H4 (cell line): ENCODE measurements around the gene KCNIP3. TPM values are rescaled to one million over a fixed set of nuclear protein-coding genes. Genes with fewer than 3 reads are reported as not detected.

ENCODE experiments used
- DNase-seq: peaks from one replicate; pipeline ENCODE4 v3.0.0-alpha.2; 2015; ENCODE audit warnings: low spot score
- total RNA-seq: library from RNA; depleted of rRNA; stranded (reverse); fragments of >200 nt; shearing (Covaris generic); gene quantifications from 2 replicates; pipeline ENCODE4 v1.2.3, GENCODE V29; 2014

KCNIP3 gene
- total RNA-seq, 1 experiment from 2014 or later: 4.3 TPM

GRCh38 chr2:95312543-95313201 lies 15.5 kb downstream of the KCNIP3 start:
- no peak for DNase-seq

- no peak for DNase-seq
Measured at GRCh38 chr2:95313296-95314131, 16.4 kb downstream of the KCNIP3 start.

GRCh38 chr2:95314598-95314963 lies 17.4 kb downstream of the KCNIP3 start:
- DNase-seq: no peak

- DNase-seq: peak; percentile 29
Measured at GRCh38 chr2:95314964-95315611, 17.9 kb downstream of the KCNIP3 start.

GRCh38 chr2:95315801-95316411 lies 18.8 kb downstream of the KCNIP3 start:
- peak; percentile 51 for DNase-seq

- DNase-seq: peak; percentile 37
Measured at GRCh38 chr2:95316466-95317122, 19.4 kb downstream of the KCNIP3 start.

- no peak for DNase-seq
Measured at GRCh38 chr2:95317123-95317500, 20.0 kb downstream of the KCNIP3 start.

GRCh38 chr2:95317665-95318425 lies 20.7 kb downstream of the KCNIP3 start:
- DNase-seq: no peak

- DNase-seq: no peak
Measured at GRCh38 chr2:95318431-95319220, 21.5 kb downstream of the KCNIP3 start.

GRCh38 chr2:95319481-95320343 lies 22.6 kb downstream of the KCNIP3 start:
- no peak for DNase-seq

GRCh38 chr2:95320344-95320712 lies 23.2 kb downstream of the KCNIP3 start:
- DNase-seq: no peak

- no peak for DNase-seq
Measured at GRCh38 chr2:95320986-95321767, 24.0 kb downstream of the KCNIP3 start.

GRCh38 chr2:95323347-95324155 lies 26.4 kb downstream of the KCNIP3 start:
- DNase-seq: peak; percentile 35

GRCh38 chr2:95325026-95325425 lies 27.9 kb downstream of the KCNIP3 start:
- DNase-seq: no peak

- no peak for DNase-seq
Measured at GRCh38 chr2:95325590-95326432, 28.7 kb downstream of the KCNIP3 start.

GRCh38 chr2:95326433-95327140 lies 29.4 kb downstream of the KCNIP3 start:
- no peak for DNase-seq
